ENCODE measurements around the gene DNAJC11. TPM values are rescaled to one million over a fixed set of nuclear protein-coding genes. Genes with fewer than 3 reads are reported as not detected.

Gene DNAJC11
- total RNA-seq, 4 donors from 2014 or later = 28.2 to 45.5 (median 35.9) TPM

DNA sequence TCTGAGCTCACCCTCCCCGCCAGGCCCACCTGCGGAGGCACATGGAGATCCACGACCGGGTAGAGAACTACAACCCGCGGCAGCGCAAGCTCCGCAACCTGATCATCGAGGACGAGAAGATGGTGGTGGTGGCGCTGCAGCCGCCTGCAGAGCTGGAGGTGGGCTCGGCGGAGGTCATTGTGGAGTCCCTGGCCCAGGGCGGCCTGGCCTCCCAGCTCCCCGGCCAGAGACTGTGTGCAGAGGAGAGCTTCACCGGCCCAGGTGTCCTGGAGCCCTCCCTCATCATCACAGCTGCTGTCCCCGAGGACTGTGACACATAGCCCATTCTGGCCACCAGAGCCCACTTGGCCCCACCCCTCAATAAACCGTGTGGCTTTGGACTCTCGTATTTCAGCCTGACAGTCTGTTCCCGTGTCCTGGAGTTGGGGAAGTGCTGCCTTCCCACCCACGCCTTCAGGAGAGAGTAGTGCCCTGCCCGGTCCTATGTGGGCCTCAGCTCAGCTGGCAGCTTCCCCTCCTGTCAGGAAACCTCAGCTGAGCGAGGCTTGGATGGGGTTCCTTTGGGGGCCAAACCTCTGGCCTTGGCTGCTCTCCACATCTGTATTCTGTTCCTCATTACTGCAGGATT, 112.6 kb downstream of the DNAJC11 start:
- DNase-seq = no peak
- intact Hi-C loops (cut with DNase I) = no loop called here
- H3K36me3 ChIP-seq = peaks cover 34 to 44% of the 10 kb centered on the region in 2 donors
- no peak overlapping the region for H3K27ac ChIP-seq
- no peak for TF ChIP-seq POLR2A (IDR thresholded peaks at IDR 0.05)
- TF ChIP-seq, protein P1, sequence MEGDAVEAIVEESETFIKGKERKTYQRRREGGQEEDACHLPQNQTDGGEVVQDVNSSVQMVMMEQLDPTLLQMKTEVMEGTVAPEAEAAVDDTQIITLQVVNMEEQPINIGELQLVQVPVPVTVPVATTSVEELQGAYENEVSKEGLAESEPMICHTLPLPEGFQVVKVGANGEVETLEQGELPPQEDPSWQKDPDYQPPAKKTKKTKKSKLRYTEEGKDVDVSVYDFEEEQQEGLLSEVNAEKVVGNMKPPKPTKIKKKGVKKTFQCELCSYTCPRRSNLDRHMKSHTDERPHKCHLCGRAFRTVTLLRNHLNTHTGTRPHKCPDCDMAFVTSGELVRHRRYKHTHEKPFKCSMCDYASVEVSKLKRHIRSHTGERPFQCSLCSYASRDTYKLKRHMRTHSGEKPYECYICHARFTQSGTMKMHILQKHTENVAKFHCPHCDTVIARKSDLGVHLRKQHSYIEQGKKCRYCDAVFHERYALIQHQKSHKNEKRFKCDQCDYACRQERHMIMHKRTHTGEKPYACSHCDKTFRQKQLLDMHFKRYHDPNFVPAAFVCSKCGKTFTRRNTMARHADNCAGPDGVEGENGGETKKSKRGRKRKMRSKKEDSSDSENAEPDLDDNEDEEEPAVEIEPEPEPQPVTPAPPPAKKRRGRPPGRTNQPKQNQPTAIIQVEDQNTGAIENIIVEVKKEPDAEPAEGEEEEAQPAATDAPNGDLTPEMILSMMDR (IDR thresholded peaks at IDR 0.05) = no peak
- WGBS, 2 donors = 91 to 93% methylated on average over 15 to 23 of the region's 24 CpGs
- peaks cover 20 to 24% of the 10 kb centered on the region in 2 donors for H3K4me1 ChIP-seq
- no peak overlapping the region for H3K4me3 ChIP-seq (replicated peaks in 1 of 3)
- H3K27me3 ChIP-seq = no peaks in the 10 kb centered on the region
- no peaks in the 10 kb centered on the region for H3K9me3 ChIP-seq

DNA sequence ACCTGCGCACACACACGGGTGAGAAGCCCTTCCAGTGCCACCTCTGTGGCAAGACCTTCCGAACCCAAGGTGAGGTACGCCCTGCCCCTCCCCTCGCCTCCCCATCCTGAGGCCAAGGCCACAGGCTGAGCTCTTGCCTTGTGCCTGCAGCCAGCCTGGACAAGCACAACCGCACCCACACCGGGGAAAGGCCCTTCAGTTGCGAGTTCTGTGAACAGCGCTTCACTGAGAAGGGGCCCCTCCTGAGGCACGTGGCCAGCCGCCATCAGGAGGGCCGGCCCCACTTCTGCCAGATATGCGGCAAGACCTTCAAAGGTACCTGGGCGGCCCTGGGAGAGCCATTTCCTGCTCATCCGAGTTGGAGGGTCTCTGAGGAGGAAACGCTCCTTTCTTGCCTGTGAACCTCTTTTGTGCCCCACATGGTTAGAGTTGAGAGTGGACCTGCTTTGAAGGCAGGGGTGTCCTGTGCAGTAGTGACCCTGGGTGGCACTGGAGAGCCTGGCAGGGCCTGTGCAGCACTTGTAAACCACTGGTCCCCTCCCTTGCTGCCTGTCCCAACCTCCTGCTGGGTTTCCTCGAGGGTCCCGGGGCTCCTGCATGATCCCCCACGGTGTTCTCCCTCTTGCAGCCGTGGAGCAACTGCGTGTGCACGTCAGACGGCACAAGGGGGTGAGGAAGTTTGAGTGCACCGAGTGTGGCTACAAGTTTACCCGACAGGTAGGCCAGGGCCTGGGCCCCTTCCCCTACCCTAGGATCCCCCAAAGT, 113.3 kb downstream of the DNAJC11 start:
- peaks cover 20 to 24% of the 10 kb centered on the region in 2 donors for H3K4me1 ChIP-seq
- 81 to 82% methylated on average over 23 of the region's 25 CpGs for WGBS, 2 donors
- H3K4me3 ChIP-seq (replicated peaks in 1 of 3) = no peak overlapping the region
- H3K27ac ChIP-seq = peak overlapping the region in 2 of 3 donors; percentile 5 to 53
- DNase-seq = no peak
- intact Hi-C loops (cut with DNase I) = no loop called here
- TF ChIP-seq, protein P1 (IDR thresholded peaks at IDR 0.05) = no peak
- TF ChIP-seq POLR2A (IDR thresholded peaks at IDR 0.05) = no peak
- H3K36me3 ChIP-seq = peaks cover 27 to 37% of the 10 kb centered on the region in 2 donors
- H3K9me3 ChIP-seq = no peaks in the 10 kb centered on the region
- H3K27me3 ChIP-seq = no peaks in the 10 kb centered on the region

DNA sequence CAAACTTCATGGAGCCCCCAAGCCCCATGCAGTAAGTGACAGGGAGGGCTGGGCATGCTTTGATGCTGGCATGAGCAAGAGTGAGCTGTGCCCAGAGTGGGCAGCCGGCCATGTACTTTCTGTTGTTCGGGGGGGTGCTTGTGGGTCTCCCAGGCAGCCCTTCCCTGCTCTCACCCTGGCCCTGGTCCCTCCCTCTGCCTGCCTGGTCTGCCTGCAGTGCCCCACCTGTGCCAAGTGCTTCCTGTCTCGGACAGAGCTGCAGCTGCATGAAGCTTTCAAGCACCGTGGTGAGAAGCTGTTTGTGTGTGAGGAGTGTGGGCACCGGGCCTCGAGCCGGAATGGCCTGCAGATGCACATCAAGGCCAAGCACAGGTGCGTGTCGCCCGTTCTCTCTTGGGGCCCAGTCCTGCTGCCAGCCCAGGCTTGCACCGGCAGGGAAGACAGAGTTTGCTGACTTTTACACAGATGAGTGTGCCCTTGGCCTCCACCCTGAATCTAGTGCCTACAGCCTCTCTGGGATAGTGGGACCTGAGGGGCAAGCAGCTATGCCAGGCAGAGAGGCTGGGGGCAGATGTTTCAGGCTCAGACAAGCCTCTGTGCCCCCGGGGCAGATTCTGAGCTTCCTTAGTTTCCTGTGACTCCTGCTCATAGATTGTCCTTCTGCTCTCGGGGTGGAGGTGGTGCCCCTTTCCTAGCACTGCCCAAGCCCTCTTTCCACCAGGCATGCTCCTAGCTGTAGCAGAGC, 114.2 kb downstream of the DNAJC11 start:
- Histone ChIP-seq H3K4me3 (replicated peaks in 1 of 3) (no peak overlapping the region), H3K4me1 (peaks cover 20 to 24% of the 10 kb centered on the region in 2 donors), H3K36me3 (peaks cover 22 to 28% of the 10 kb centered on the region in 2 donors), H3K27ac (peak overlapping the region; percentile 5 to 53 (median 21)), H3K9me3 (no peaks in the 10 kb centered on the region), H3K27me3 (no peaks in the 10 kb centered on the region)
- 31 to 52% methylated on average over 10 to 12 of the region's 13 CpGs for WGBS, 2 donors
- intact Hi-C loops (cut with DNase I) = no loop called here
- peak; percentile 97 for DNase-seq
- TF ChIP-seq, protein P1 (IDR thresholded peaks at IDR 0.05) = no peak
- TF ChIP-seq POLR2A (IDR thresholded peaks at IDR 0.05) = peak in 1 of 2 donors; percentile 47

DNA sequence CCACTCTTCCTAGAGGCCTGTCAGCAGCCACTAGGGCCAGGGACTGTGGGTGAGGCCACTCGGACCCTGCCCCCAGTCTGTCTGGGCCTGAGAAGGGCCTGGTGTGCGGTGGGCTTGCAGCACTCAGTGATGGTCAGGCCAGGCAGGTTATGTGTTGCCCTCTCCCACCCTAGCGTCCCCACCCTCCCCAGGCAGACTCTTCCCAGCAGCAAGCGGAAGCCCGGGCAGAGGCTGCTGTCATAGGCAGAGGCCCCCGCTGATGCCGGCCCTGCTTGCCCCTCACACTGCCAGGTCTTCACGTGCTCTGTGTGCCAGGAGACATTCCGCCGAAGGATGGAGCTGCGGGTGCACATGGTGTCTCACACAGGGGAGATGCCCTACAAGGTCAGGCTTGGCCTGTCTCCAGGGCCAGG, 115.2 kb downstream of the DNAJC11 start:
- no peak for TF ChIP-seq POLR2A (IDR thresholded peaks at IDR 0.05)
- TF ChIP-seq, protein P1 (IDR thresholded peaks at IDR 0.05) = no peak

More for the DNA sequence above, 115.2 kb downstream of the DNAJC11 start:
- Histone ChIP-seq H3K9me3 (no peaks in the 10 kb centered on the region), H3K4me1 (peaks cover 20 to 31% of the 10 kb centered on the region in 2 donors), H3K27ac (peak overlapping the region in 2 of 3 donors; percentile 17 to 47), H3K27me3 (no peaks in the 10 kb centered on the region), H3K36me3 (peaks cover 22 to 27% of the 10 kb centered on the region in 2 donors), H3K4me3 (replicated peaks in 1 of 3) (no peak overlapping the region)
- no peak for DNase-seq
- 83% methylated on average over 4 of the region's 11 CpGs; no CpG with 5 or more reads in 1 of the 2 donors for WGBS, 2 donors
- intact Hi-C loops (cut with DNase I) = no loop called here
